AG09319 (cell line): ENCODE measurements around the gene MAPK13.

Experiments used
- DNase-seq: peaks from one replicate; pipeline ENCODE4 v3.0.0-alpha.2; 2010; ENCODE audit warnings: low read depth; ENCODE audit errors: extremely low read depth
- TF ChIP-seq, protein P1 (sequence below): IDR thresholded peaks from 2 replicates; pipeline ENCODE4 v1.5.1; 2011; ENCODE audit warnings: low read depth, mild to moderate bottlenecking, inconsistent platforms, low read length, moderate library complexity

Gene MAPK13

GRCh38 chr6:36133912-36134311 lies 3.6 kb downstream of the MAPK13 start:
- DNase-seq: no peak
- TF ChIP-seq, protein P1, sequence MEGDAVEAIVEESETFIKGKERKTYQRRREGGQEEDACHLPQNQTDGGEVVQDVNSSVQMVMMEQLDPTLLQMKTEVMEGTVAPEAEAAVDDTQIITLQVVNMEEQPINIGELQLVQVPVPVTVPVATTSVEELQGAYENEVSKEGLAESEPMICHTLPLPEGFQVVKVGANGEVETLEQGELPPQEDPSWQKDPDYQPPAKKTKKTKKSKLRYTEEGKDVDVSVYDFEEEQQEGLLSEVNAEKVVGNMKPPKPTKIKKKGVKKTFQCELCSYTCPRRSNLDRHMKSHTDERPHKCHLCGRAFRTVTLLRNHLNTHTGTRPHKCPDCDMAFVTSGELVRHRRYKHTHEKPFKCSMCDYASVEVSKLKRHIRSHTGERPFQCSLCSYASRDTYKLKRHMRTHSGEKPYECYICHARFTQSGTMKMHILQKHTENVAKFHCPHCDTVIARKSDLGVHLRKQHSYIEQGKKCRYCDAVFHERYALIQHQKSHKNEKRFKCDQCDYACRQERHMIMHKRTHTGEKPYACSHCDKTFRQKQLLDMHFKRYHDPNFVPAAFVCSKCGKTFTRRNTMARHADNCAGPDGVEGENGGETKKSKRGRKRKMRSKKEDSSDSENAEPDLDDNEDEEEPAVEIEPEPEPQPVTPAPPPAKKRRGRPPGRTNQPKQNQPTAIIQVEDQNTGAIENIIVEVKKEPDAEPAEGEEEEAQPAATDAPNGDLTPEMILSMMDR: no peak

GRCh38 chr6:36135053-36135731 lies 4.9 kb downstream of the MAPK13 start:
- TF ChIP-seq, protein P1: no peak

DNA sequence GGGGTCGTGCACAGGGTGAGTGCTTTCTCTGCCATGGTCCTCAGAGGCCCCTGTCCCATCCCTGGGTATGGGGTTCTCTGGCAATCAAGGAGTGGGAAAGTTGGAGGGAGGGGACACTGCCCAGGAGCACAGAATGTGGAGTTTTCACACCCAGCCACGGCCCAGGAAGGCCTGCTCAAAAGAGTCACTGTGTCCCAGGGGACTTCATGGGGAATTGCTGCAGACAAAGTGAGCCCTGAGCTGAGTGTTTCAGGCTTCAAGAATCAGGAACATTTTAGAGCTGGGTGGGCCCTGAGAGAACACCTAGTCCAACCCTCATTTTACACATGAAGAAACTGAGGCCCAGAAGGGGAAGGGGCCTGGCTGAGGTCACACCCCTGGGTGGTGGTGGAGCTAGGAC lies 5.7 kb downstream of the MAPK13 start:
- TF ChIP-seq, protein P1: no peak
- no peak for DNase-seq

More at GRCh38 chr6:36135053-36135731, 4.9 kb downstream of the MAPK13 start:
- no peak for DNase-seq

DNA sequence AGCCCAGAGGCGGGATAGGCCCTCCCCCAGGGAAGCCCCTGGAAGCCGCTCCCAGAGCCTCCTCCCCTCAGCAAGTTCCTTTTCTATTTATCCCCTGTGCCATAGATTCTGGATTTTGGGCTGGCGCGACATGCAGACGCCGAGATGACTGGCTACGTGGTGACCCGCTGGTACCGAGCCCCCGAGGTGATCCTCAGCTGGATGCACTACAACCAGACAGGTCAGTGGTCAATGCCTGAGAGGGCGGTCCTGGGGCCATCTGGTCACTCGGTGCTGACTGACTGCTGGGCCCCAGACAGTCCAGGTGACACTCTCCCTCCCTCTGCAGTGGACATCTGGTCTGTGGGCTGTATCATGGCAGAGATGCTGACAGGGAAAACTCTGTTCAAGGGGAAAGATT lies 6.2 kb downstream of the MAPK13 start:
- TF ChIP-seq, protein P1: no peak
- DNase-seq: no peak

DNA sequence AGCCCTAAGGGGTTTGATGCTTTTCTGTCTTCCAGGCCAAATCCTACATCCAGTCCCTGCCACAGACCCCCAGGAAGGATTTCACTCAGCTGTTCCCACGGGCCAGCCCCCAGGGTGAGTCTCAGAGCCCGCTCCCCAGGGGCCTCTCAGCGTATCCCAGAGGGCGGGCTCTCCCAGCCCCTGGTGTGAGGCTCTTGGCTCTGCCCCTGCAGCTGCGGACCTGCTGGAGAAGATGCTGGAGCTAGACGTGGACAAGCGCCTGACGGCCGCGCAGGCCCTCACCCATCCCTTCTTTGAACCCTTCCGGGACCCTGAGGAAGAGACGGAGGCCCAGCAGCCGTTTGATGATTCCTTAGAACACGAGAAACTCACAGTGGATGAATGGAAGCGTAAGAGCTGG lies 8.4 kb downstream of the MAPK13 start:
- DNase-seq: no peak

GRCh38 chr6:36139431-36139830 lies 9.1 kb downstream of the MAPK13 start:
- TF ChIP-seq, protein P1: peak; percentile 2
- DNase-seq: no peak

More for the DNA sequence above, 8.4 kb downstream of the MAPK13 start:
- TF ChIP-seq, protein P1: no peak

- TF ChIP-seq, protein P1: no peak
Observed at GRCh38 chr6:36139991-36140710, 9.8 kb downstream of the MAPK13 start.

More at GRCh38 chr6:36139991-36140710, 9.8 kb downstream of the MAPK13 start:
- DNase-seq: no peak
